ENCODE data around the gene MAPRE3. TPM values are rescaled to one million over a fixed set of nuclear protein-coding genes. Genes with fewer than 3 reads are reported as not detected.
A peak's percentile ranks its signal among the peaks of the same experiment; 100 is the strongest.

Gene MAPRE3
- total RNA-seq, 6 experiments from 2014 or later, result 13.7 to 22.3 (median 17.3) TPM

DNA sequence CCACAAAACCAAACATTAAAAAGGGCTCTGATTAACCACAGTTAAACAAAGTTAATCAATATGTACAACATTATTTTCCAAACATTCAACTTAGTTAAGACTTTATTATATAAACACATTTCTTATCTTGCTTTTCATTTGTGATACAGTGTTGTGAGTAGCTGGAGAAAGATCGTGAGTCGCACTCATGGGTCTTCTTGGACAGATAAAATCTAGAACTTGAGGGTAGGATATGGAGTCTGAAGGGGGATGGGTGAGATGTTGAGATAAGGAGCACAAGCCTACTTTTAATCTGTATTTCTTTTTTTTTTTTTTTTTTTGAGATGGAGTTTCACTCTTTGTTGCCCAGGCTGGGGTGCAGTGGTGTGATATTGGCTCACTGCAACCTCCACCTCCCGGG, 39.7 kb downstream of the MAPRE3 start:
- TF ChIP-seq, protein P1, sequence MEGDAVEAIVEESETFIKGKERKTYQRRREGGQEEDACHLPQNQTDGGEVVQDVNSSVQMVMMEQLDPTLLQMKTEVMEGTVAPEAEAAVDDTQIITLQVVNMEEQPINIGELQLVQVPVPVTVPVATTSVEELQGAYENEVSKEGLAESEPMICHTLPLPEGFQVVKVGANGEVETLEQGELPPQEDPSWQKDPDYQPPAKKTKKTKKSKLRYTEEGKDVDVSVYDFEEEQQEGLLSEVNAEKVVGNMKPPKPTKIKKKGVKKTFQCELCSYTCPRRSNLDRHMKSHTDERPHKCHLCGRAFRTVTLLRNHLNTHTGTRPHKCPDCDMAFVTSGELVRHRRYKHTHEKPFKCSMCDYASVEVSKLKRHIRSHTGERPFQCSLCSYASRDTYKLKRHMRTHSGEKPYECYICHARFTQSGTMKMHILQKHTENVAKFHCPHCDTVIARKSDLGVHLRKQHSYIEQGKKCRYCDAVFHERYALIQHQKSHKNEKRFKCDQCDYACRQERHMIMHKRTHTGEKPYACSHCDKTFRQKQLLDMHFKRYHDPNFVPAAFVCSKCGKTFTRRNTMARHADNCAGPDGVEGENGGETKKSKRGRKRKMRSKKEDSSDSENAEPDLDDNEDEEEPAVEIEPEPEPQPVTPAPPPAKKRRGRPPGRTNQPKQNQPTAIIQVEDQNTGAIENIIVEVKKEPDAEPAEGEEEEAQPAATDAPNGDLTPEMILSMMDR (IDR thresholded peaks at IDR 0.05), result no peak
- TF ChIP-seq POLR2A (IDR thresholded peaks at IDR 0.05), result no peak
- peaks cover 0 to 32% (median 20%) of the 10 kb centered on the region in 4 donors for H3K4me1 ChIP-seq
- no peaks in the 10 kb centered on the region for H3K9me3 ChIP-seq
- 62% methylated on average over 3 of the region's 3 CpGs for WGBS (ENCODE audit: insufficient coverage, low coverage, low lambda C conversion rate, missing lambda C conversion rate)
- H3K4me3 ChIP-seq, result no peak overlapping the region
- H3K27ac ChIP-seq, result peak overlapping the region in 1 of 3 donors; percentile 4
- no peak for DNase-seq
- intact Hi-C loops (cut with DNase I), result loop anchor here in 1 of 2 donors (5.0 kb wide), 1 partner anchor 48 kb away; no protein-coding TSS in a partner anchor
- no peaks in the 10 kb centered on the region for H3K27me3 ChIP-seq
- H3K36me3 ChIP-seq, result no peaks in the 10 kb centered on the region
- no peak for ATAC-seq

DNA sequence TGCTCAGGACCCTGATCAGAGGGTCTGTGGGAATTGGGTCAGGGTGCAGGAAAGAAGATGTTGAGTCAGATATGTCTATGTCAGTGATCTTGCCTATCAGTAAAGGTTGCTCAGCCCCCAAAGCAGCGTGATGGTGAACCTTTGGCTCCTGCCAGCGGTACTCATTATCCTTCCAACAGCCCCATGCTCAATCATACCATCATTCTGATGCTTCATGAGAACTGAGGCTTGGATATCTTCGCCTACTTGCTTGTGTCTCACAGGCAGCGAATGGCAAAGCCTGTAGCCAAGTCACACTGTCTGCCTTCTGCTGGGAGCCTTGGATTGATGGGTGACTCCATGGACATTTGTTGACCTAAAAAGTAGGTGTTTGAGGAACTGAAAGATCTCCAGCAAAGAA, 43.3 kb downstream of the MAPRE3 start:
- no peaks in the 10 kb centered on the region for H3K27me3 ChIP-seq
- H3K27ac ChIP-seq, result no peak overlapping the region
- peaks cover 2 to 66% (median 37%) of the 10 kb centered on the region in 4 donors for H3K4me1 ChIP-seq
- no peaks in the 10 kb centered on the region for H3K36me3 ChIP-seq
- ATAC-seq (no peak), DNase-seq (no peak)
- TF ChIP-seq, protein P1 (IDR thresholded peaks at IDR 0.05), result no peak
- no peak for TF ChIP-seq POLR2A (IDR thresholded peaks at IDR 0.05)
- no peaks in the 10 kb centered on the region for H3K9me3 ChIP-seq
- intact Hi-C loops (cut with DNase I), result loop anchor here in 1 of 2 donors (5.0 kb wide), 1 partner anchor 51 kb away; no protein-coding TSS in a partner anchor
- no peak overlapping the region for H3K4me3 ChIP-seq
- no CpG with 5 or more reads among the region's 4 CpGs for WGBS (ENCODE audit: insufficient coverage, low coverage, low lambda C conversion rate, missing lambda C conversion rate)

DNA sequence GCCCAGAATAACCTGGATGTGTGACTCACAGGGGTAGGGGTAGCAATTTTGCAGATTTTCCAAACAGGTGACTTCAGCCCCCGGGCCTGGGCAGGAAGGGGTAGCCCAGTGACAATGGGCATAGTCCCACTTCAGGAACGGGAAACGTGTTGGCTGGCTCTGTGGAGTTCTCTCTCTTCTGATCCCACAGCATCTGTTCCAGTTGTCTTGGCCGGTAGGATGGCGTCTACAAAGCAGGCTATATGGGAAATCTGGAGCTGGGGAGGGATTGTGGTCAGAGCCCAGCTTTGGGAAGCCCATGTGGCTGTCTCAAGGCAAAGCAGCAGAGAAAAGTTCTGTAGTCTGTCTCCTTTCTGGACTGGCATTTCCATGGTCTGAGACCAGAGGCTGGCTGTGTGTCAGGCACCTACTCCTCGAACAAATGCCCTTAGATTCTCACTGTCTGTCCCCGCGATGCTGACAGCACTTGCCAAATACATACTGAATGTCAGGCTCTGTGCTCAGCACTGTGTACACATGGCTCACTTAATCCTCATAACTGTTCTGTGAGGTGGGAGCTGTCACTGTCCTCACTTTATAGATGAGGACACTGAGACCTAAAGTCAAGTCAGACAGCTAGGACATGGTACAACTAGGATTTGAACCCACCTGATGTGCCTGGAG, 44.5 kb downstream of the MAPRE3 start:
- no peaks in the 10 kb centered on the region for H3K36me3 ChIP-seq
- H3K4me3 ChIP-seq, result no peak overlapping the region
- peaks cover 2 to 61% (median 32%) of the 10 kb centered on the region in 4 donors for H3K4me1 ChIP-seq
- H3K27me3 ChIP-seq, result no peaks in the 10 kb centered on the region
- WGBS (ENCODE audit: insufficient coverage, low coverage, low lambda C conversion rate, missing lambda C conversion rate), result 100% methylated on average over 1 of the region's 8 CpGs
- ATAC-seq (peak; percentile 4 to 37 (median 20)), DNase-seq (no peak)
- no peak for TF ChIP-seq POLR2A (IDR thresholded peaks at IDR 0.05)
- TF ChIP-seq, protein P1 (IDR thresholded peaks at IDR 0.05), result no peak
- peak overlapping the region; percentile 24 to 78 (median 41) for H3K27ac ChIP-seq
- no peaks in the 10 kb centered on the region for H3K9me3 ChIP-seq
- intact Hi-C loops (cut with DNase I), result loop anchor here (5.0 kb wide), 1 partner anchor 53 kb away; no protein-coding TSS in a partner anchor

DNA sequence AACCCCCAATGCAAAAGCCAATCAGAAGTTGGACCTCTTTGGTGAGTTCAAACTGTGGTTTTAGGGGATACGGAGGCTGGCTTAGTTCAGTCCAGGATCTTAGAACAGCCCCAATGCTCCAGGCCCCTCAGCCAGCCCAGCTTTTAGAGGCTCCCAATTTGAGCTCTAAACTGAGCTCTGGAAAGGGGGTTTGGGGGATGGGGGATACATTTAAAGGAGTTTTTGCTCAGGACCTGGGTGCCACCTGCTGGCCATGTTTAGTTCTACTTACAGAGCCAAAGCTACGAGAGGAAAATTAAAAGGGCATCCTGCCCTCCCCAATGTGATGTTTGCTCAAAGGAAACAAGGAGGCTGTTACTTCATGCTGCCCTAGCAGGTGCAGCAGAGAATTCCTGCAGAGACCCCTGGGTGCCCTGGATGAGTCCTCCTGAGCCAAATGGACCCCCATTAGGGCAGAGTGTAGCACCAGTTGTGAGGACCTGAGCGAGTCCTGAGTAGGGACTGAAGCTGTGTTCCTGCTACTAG, 46.4 kb downstream of the MAPRE3 start:
- ATAC-seq, result peak; percentile 52 to 63 (median 57)
- intact Hi-C loops (cut with DNase I), result loop anchor here in 1 of 2 donors (5.0 kb wide), 1 partner anchor 55 kb away; no protein-coding TSS in a partner anchor
- DNase-seq, result peak in 2 of 3 donors; percentile 57 to 76
- H3K27ac ChIP-seq, result peak overlapping the region; percentile 25 to 78 (median 68)
- 50% methylated on average over 2 of the region's 3 CpGs for WGBS (ENCODE audit: insufficient coverage, low coverage, low lambda C conversion rate, missing lambda C conversion rate)
- H3K36me3 ChIP-seq, result no peaks in the 10 kb centered on the region
- H3K27me3 ChIP-seq, result no peaks in the 10 kb centered on the region
- no peaks in the 10 kb centered on the region for H3K9me3 ChIP-seq
- H3K4me1 ChIP-seq, result peaks cover 2 to 69% (median 40%) of the 10 kb centered on the region in 4 donors
- no peak overlapping the region for H3K4me3 ChIP-seq
- TF ChIP-seq, protein P1 (IDR thresholded peaks at IDR 0.05), result peak; percentile 66 to 83 (median 73)
- no peak for TF ChIP-seq POLR2A (IDR thresholded peaks at IDR 0.05)

Data from right lobe of liver (tissue), 6 donors.